MM.1S (cell line): Measurements from ENCODE around the gene PCNX1.

ENCODE experiments used
- EZH2 ChIP-seq: fragments of 300-600 bp; sonication (generic); optimal IDR thresholded peaks from 2 replicates; pipeline ENCODE3; 2017; ENCODE audit warnings: low read depth, mild to moderate bottlenecking, antibody characterized with exemption, low read length, mixed read lengths
- TF ChIP-seq, protein P1 (sequence below): fragments of 300-600 bp; sonication (generic); IDR thresholded peaks from 2 replicates; pipeline ENCODE4 v1.5.1; 2016; ENCODE audit warnings: antibody characterized with exemption, low read length, mixed read lengths

- TF ChIP-seq, protein P1, sequence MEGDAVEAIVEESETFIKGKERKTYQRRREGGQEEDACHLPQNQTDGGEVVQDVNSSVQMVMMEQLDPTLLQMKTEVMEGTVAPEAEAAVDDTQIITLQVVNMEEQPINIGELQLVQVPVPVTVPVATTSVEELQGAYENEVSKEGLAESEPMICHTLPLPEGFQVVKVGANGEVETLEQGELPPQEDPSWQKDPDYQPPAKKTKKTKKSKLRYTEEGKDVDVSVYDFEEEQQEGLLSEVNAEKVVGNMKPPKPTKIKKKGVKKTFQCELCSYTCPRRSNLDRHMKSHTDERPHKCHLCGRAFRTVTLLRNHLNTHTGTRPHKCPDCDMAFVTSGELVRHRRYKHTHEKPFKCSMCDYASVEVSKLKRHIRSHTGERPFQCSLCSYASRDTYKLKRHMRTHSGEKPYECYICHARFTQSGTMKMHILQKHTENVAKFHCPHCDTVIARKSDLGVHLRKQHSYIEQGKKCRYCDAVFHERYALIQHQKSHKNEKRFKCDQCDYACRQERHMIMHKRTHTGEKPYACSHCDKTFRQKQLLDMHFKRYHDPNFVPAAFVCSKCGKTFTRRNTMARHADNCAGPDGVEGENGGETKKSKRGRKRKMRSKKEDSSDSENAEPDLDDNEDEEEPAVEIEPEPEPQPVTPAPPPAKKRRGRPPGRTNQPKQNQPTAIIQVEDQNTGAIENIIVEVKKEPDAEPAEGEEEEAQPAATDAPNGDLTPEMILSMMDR, result no peak
- TF ChIP-seq EZH2, result no peak
Measured at GRCh38 chr14:71107921-71108320, 200.7 kb downstream of the PCNX1 start.
